GM15510 (cell line): ENCODE results near the gene MMP24.

Experiments used
- POLR2A ChIP-seq: IDR thresholded peaks from 3 replicates; pipeline ENCODE4 v1.6.1; 2011; ENCODE audit warnings: borderline replicate concordance; ENCODE audit not compliant: insufficient read length; ENCODE audit errors: extremely low read depth

The MMP24 gene

GRCh38 chr20:35251613-35251940 is 25.1 kb downstream of the MMP24 start:
- TF ChIP-seq POLR2A = no peak

- no peak for TF ChIP-seq POLR2A
Measured at GRCh38 chr20:35252037-35252461, 25.6 kb downstream of the MMP24 start.

DNA sequence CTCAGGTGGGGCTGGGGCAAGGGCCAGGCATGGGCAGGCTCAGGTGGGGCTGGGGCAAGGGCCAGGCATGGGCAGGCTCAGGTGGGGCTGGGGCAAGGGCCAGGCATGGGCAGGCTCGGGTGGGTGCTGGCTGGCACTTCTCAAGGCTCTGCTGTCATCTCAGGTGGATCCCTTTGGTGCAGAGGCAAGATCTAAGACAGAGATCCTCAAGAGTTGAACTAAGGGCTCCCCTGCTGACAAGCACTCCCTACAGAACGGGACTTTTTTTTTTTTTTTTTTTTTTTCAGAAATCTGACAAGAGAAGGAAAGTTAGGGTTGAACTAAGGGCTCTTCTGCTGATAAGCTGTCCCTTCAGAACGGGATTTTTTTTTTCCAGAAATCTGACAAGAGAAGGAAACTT is 26.5 kb downstream of the MMP24 start:
- TF ChIP-seq POLR2A = no peak

DNA sequence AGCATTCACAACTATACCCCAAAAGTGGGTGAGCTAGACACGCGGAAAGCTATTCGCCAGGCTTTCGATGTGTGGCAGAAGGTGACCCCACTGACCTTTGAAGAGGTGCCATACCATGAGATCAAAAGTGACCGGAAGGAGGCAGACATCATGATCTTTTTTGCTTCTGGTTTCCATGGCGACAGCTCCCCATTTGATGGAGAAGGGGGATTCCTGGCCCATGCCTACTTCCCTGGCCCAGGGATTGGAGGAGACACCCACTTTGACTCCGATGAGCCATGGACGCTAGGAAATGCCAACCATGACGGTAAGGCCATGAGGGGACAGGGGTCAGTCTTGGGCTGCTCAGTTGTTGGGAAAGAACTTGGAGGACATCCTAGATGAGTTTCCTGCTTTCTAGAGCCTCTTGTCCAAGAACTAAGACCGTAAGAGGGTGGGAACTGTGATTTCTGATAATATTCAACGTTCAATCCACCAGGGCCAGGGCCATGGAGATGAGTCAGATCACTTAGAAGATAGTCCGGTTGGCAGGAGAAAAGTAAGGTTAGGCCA is 28.0 kb downstream of the MMP24 start:
- no peak for TF ChIP-seq POLR2A

GRCh38 chr20:35257175-35257909 is 30.9 kb downstream of the MMP24 start:
- TF ChIP-seq POLR2A = no peak

DNA sequence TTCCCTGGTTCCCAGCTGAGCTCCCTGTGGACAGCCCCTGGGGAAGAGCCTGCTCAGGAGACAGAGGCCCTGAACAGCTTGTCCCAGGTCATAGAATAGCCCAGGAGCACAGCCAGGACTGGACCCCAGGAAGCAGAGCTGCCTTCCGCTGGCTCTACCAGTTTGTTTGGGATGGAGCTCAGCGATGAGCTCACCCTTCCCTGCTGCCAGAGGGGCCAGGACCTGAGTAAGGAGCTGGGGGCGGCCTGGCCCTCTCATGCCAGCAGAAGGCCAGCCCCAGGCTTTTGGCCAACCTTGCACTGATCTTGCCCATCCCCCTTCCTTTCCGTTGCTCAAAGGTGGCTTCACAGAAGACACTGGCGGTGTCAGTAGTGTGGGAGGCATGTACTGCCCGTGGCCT is 33.9 kb downstream of the MMP24 start:
- no peak for TF ChIP-seq POLR2A

- TF ChIP-seq POLR2A = no peak
Measured at GRCh38 chr20:35263532-35264341, 37.2 kb downstream of the MMP24 start.

DNA sequence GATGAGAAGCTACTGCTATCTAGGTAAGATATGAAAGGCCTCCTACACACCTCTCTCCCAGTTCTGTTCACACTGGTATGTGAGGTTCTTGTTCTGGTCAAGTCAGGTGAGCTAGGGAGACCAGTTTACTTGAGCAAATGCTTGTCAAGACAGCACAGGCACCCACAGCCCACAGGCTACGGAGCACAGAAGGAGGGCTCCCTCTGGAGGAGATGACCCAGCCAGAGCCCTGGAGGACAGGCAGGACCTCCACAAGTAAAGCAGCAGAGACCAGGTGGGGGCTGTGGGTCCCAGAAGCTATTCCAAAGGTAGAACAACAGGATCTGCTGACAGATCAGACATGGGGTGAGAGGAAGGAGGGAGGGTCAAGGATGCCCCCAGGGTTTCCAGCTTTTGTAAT is 38.3 kb downstream of the MMP24 start:
- TF ChIP-seq POLR2A = no peak

GRCh38 chr20:35267092-35267491 is 40.6 kb downstream of the MMP24 start:
- TF ChIP-seq POLR2A = no peak

- TF ChIP-seq POLR2A = no peak
Measured at GRCh38 chr20:35269055-35269781, 42.7 kb downstream of the MMP24 start.

DNA sequence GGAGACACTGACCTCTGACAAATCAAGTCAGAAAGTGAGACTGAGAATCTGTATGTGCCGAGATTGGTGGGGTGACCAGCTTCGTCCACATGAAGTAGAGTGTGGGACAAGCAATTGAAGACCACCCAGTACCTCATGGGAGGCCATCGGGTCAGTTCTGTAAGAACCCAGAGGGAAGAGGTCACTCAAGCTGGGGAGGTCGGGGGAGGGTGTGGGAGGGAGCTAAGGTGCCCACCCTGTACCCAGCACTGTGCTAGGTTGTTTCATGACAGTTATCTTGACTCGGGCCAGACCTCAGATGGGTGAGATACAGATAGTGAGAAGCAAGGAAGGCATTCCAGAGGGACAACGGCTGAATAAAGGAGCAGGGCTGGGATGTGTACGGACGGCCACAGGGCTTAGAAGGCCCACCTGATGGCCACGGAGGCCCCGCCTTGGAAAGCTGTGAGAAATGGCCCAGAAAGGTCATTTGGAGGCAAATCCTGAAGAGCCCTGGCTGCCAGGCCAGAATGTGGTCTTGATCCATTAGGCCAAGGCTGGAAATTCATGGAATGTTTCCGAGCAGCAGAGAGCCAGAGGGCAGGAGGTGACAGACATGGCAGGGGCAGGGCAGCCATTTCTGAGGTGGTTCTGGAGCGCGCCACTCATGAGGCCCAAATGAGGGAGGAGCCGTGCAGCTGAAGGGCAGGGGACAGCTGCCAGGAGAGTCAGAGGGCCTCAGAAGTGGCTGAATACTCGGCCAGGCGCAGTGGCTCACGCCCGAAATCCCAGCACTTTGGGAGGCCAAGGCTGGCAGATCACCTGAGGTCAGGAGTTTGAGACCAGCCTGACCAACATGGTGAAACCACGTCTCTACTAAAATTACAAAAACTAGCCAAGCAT is 43.8 kb downstream of the MMP24 start:
- no peak for TF ChIP-seq POLR2A

- TF ChIP-seq POLR2A = no peak
Measured at GRCh38 chr20:35271073-35271882, 44.8 kb downstream of the MMP24 start.

DNA sequence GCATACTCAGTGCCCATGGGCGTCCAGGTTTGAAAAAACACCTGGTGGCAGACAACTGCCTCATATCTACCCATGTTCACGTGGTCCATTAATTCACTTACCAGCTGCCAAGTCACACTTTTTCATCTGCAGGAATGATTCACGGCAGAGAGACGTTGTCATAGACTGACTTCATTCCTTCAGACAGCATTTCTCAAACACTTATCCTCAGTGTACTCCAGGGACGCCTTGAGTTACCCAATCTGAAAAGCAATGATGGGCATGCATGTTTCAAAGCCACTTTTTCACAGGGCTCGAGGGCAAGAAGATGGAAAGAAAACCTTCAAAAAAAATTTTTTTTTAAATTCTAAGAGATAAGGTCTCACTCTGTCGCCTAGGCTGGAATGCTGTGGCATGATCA is 45.4 kb downstream of the MMP24 start:
- TF ChIP-seq POLR2A = no peak
